ENCODE results near the gene MILR1.

GRCh38 chr17:64503821-64504768, 55.2 kb downstream of the MILR1 start:
- TF ChIP-seq CTCF (IDR thresholded peaks at IDR 0.05 in 8 of 11, conservative IDR thresholded peaks at IDR 0.05 in 3 of 11) (no peak), POLR2A (IDR thresholded peaks at IDR 0.05) (no peak)
